ENCODE results near the gene PDGFD. TPM values are rescaled to one million over a fixed set of nuclear protein-coding genes. Genes with fewer than 3 reads are reported as not detected.

PDGFD gene
- total and polyA plus RNA-seq, 8 donors, result 9.9 to 52.1 (median 20.2) TPM

DNA sequence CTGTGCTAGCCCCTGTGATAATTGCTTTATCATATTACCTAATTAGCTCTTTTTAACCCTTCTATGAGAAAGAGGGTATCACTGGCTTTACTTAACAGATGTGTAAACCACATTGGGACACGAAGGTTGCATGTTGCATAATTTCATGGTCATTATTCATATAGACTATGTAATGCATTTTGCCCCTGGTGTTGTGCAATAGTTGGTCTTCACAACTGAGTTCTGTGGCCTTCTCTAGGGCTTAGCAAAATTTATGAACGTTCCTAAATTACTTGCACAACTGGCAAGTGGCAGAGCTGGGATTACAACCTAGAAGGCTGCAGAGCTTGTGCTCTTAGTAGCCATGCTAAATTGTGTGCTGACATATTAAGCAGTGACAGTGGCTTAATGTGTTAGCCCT is 34.6 kb upstream of the PDGFD start:
- Histone ChIP-seq H3K9me3 (no peaks in the 10 kb centered on the region), H3K27ac (no peak overlapping the region), H3K27me3 (no peaks in the 10 kb centered on the region), H3K4me3 (no peak overlapping the region), H3K4me1 (no peaks in the 10 kb centered on the region), H3K36me3 (no peaks in the 10 kb centered on the region)
- 55 to 59% methylated on average over 2 of the region's 2 CpGs for WGBS, 2 donors
- ATAC-seq (no peak), FAIRE-seq (no peak), DNase-seq (no peak)
- TF ChIP-seq, protein P1, sequence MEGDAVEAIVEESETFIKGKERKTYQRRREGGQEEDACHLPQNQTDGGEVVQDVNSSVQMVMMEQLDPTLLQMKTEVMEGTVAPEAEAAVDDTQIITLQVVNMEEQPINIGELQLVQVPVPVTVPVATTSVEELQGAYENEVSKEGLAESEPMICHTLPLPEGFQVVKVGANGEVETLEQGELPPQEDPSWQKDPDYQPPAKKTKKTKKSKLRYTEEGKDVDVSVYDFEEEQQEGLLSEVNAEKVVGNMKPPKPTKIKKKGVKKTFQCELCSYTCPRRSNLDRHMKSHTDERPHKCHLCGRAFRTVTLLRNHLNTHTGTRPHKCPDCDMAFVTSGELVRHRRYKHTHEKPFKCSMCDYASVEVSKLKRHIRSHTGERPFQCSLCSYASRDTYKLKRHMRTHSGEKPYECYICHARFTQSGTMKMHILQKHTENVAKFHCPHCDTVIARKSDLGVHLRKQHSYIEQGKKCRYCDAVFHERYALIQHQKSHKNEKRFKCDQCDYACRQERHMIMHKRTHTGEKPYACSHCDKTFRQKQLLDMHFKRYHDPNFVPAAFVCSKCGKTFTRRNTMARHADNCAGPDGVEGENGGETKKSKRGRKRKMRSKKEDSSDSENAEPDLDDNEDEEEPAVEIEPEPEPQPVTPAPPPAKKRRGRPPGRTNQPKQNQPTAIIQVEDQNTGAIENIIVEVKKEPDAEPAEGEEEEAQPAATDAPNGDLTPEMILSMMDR (IDR thresholded peaks at IDR 0.05), result no peak
- intact Hi-C loops (cut with DNase I), result no loop called here

DNA sequence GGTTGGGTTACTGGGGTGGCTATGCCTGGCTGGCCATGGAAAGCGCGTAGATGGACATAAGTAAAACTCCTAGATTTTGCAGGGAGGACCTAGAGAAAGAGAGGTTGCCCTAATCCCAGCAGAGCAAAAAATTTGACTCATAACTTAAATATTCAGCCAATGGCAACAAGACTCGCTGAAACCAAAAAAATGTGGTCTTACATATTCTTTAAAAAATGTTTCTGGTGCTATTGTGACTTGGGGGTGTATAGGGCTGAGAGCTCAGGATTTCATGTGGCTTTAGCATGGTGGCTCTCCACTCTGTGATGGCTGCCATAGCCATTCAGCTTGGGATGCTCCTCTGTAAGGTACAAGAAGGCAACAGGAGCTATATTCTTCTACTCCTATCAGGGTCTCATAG is 27.2 kb upstream of the PDGFD start:
- H3K4me1 ChIP-seq, result no peaks in the 10 kb centered on the region
- H3K9me3 ChIP-seq, result no peaks in the 10 kb centered on the region
- H3K27me3 ChIP-seq, result no peaks in the 10 kb centered on the region
- no peak for ATAC-seq
- H3K4me3 ChIP-seq, result no peak overlapping the region
- DNase-seq, result no peak
- TF ChIP-seq, protein P1 (IDR thresholded peaks at IDR 0.05), result no peak
- intact Hi-C loops (cut with DNase I), result no loop called here
- no peaks in the 10 kb centered on the region for H3K36me3 ChIP-seq
- FAIRE-seq, result no peak
- WGBS, 2 donors, result 90 to 92% methylated on average over 3 of the region's 3 CpGs
- H3K27ac ChIP-seq, result no peak overlapping the region

DNA sequence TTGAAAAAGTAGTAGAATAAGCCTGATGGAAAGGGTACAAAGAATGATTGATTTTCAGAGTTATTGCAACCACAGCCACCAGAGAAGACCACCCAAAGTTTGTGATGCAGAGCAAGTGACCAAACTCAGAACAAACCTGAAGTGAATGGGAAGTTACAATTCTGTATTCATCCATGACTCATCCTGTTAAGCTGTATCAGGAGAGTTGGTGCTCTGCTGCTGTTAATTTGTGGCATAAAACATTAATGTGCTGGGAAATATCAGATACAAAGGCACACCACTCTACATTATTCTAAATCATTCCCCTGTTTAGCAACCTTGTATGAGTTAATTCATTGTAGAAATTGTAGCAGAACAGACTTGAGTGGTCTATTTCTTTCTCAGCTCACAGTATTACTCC is 19.6 kb upstream of the PDGFD start:
- intact Hi-C loops (cut with DNase I), result no loop called here
- TF ChIP-seq, protein P1 (IDR thresholded peaks at IDR 0.05), result no peak
- H3K27me3 ChIP-seq, result no peaks in the 10 kb centered on the region
- ATAC-seq (no peak), DNase-seq (no peak), FAIRE-seq (no peak)
- H3K4me3 ChIP-seq, result no peak overlapping the region
- H3K36me3 ChIP-seq, result no peaks in the 10 kb centered on the region
- H3K4me1 ChIP-seq, result no peaks in the 10 kb centered on the region
- H3K27ac ChIP-seq, result no peak overlapping the region
- no peaks in the 10 kb centered on the region for H3K9me3 ChIP-seq

DNA sequence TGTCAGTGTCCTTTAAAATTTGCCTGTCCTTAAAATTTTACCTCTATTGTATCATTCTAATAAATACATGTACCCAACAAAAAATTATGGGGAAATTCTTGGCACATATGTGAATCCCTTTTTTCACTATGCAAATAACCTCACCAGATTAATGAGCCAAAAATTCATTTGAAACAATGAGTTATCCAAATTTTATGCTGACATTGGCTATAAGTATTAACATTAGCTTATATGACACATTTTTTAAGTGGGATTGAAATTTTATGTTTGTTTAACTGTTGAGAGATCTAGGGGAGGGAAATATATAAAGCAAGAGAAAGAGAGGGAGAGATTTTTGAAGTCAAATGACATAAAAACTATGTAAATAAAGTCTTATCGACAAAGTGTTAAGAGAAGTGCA is 11.8 kb upstream of the PDGFD start:
- Histone ChIP-seq H3K36me3 (no peaks in the 10 kb centered on the region), H3K27me3 (no peaks in the 10 kb centered on the region), H3K9me3 (no peaks in the 10 kb centered on the region), H3K27ac (no peak overlapping the region), H3K4me3 (no peak overlapping the region), H3K4me1 (no peaks in the 10 kb centered on the region)
- DNase-seq (no peak), FAIRE-seq (no peak), ATAC-seq (no peak)
- 21 to 41% methylated on average over 1 of the region's 1 CpG for WGBS, 2 donors
- intact Hi-C loops (cut with DNase I), result no loop called here
- TF ChIP-seq, protein P1 (IDR thresholded peaks at IDR 0.05), result no peak

DNA sequence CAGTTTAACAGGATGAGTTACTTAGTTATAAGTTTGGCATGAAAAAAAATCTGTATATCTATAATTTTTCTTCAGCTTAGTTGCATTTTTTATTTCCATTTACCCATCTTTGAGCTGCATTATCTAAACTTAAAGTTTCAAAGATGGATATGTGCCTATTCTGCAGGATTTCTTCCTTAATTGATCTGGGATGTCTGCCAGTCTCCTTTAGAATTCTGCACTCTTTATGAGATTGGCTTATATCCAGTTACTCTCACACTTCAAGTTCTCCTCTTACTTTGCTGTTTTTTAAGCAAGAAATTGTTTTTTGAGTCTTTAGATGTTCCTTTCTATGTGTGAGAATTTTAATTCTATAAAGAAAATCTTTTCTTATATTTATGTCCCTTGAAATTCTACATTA is 5.1 kb upstream of the PDGFD start:
- no peak overlapping the region for H3K4me3 ChIP-seq
- no peak for ATAC-seq
- intact Hi-C loops (cut with DNase I), result no loop called here
- H3K27ac ChIP-seq, result no peak overlapping the region
- H3K36me3 ChIP-seq, result no peaks in the 10 kb centered on the region
- H3K27me3 ChIP-seq, result no peaks in the 10 kb centered on the region
- TF ChIP-seq, protein P1 (IDR thresholded peaks at IDR 0.05), result no peak
- no peaks in the 10 kb centered on the region for H3K9me3 ChIP-seq
- no peak for FAIRE-seq
- DNase-seq, result no peak
- H3K4me1 ChIP-seq, result no peaks in the 10 kb centered on the region
